ENCODE data around the gene NOS3. TPM values are rescaled to one million over a fixed set of nuclear protein-coding genes. Genes with fewer than 3 reads are reported as not detected.
A peak's percentile ranks its signal among the peaks of the same experiment; 100 is the strongest.

NOS3 gene
- total and polyA plus RNA-seq, 9 of the 15 experiments (the other 6 are each of a cell fraction or from before 2014, with no cell fraction given), result 1.1 to 121 (median 23.6) TPM

GRCh38 chr7:150983893-150984368 lies 6.9 kb upstream of the NOS3 start (continued):
- TF ChIP-seq, protein P1, sequence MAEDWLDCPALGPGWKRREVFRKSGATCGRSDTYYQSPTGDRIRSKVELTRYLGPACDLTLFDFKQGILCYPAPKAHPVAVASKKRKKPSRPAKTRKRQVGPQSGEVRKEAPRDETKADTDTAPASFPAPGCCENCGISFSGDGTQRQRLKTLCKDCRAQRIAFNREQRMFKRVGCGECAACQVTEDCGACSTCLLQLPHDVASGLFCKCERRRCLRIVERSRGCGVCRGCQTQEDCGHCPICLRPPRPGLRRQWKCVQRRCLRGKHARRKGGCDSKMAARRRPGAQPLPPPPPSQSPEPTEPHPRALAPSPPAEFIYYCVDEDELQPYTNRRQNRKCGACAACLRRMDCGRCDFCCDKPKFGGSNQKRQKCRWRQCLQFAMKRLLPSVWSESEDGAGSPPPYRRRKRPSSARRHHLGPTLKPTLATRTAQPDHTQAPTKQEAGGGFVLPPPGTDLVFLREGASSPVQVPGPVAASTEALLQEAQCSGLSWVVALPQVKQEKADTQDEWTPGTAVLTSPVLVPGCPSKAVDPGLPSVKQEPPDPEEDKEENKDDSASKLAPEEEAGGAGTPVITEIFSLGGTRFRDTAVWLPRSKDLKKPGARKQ (CRISPR knock-in tag; IDR thresholded peaks at IDR 0.05), result no peak
- no peak for TF ChIP-seq ZBTB7A (IDR thresholded peaks at IDR 0.05; ENCODE audit: borderline replicate concordance, control insufficient read depth, low read depth, low read length)
- TF ChIP-seq TEAD4 (IDR thresholded peaks at IDR 0.05; ENCODE audit: low read length), result no peak
- TF ChIP-seq TEAD4 (CRISPR knock-in tag; IDR thresholded peaks at IDR 0.05; ENCODE audit: borderline replicate concordance), result no peak
- TF ChIP-seq RAD21 (CRISPR knock-in tag; conservative IDR thresholded peaks at IDR 0.05 in 1 of 2, IDR thresholded peaks at IDR 0.05 in 1 of 2), result no peak
- TF ChIP-seq ZFP36 (IDR thresholded peaks at IDR 0.05; ENCODE audit: low read depth, low read length, partially characterized antibody), result no peak
- TF ChIP-seq EWSR1 (IDR thresholded peaks at IDR 0.05; ENCODE audit: borderline replicate concordance, low read depth, partially characterized antibody), result no peak
- TF ChIP-seq PTRF (tag; IDR thresholded peaks at IDR 0.05), result no peak
- TF ChIP-seq ZNF134 (CRISPR knock-in tag; conservative IDR thresholded peaks at IDR 0.05), result peak; percentile 32; the same call in 1 of the 2 replicates
- TF ChIP-seq, protein P2, sequence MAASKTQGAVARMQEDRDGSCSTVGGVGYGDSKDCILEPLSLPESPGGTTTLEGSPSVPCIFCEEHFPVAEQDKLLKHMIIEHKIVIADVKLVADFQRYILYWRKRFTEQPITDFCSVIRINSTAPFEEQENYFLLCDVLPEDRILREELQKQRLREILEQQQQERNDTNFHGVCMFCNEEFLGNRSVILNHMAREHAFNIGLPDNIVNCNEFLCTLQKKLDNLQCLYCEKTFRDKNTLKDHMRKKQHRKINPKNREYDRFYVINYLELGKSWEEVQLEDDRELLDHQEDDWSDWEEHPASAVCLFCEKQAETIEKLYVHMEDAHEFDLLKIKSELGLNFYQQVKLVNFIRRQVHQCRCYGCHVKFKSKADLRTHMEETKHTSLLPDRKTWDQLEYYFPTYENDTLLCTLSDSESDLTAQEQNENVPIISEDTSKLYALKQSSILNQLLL (CRISPR knock-in tag; IDR thresholded peaks at IDR 0.05; ENCODE audit: borderline replicate concordance), result no peak
- no peak for TF ChIP-seq ZKSCAN3 (CRISPR knock-in tag; IDR thresholded peaks at IDR 0.05)
- TF ChIP-seq, protein P3, sequence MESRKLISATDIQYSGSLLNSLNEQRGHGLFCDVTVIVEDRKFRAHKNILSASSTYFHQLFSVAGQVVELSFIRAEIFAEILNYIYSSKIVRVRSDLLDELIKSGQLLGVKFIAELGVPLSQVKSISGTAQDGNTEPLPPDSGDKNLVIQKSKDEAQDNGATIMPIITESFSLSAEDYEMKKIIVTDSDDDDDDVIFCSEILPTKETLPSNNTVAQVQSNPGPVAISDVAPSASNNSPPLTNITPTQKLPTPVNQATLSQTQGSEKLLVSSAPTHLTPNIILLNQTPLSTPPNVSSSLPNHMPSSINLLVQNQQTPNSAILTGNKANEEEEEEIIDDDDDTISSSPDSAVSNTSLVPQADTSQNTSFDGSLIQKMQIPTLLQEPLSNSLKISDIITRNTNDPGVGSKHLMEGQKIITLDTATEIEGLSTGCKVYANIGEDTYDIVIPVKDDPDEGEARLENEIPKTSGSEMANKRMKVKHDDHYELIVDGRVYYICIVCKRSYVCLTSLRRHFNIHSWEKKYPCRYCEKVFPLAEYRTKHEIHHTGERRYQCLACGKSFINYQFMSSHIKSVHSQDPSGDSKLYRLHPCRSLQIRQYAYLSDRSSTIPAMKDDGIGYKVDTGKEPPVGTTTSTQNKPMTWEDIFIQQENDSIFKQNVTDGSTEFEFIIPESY (CRISPR knock-in tag; IDR thresholded peaks at IDR 0.05), result 0 out of 2 replicates have a peak, but pooled peaks have one; percentile 22
- TF ChIP-seq NCOA6 (IDR thresholded peaks at IDR 0.05), result no peak
- TF ChIP-seq SREBF1 (IDR thresholded peaks at IDR 0.05; ENCODE audit: borderline replicate concordance, low read depth, low read length), result no peak
- TF ChIP-seq NBN (IDR thresholded peaks at IDR 0.05; ENCODE audit: low read depth), result no peak
- TF ChIP-seq, protein P4, sequence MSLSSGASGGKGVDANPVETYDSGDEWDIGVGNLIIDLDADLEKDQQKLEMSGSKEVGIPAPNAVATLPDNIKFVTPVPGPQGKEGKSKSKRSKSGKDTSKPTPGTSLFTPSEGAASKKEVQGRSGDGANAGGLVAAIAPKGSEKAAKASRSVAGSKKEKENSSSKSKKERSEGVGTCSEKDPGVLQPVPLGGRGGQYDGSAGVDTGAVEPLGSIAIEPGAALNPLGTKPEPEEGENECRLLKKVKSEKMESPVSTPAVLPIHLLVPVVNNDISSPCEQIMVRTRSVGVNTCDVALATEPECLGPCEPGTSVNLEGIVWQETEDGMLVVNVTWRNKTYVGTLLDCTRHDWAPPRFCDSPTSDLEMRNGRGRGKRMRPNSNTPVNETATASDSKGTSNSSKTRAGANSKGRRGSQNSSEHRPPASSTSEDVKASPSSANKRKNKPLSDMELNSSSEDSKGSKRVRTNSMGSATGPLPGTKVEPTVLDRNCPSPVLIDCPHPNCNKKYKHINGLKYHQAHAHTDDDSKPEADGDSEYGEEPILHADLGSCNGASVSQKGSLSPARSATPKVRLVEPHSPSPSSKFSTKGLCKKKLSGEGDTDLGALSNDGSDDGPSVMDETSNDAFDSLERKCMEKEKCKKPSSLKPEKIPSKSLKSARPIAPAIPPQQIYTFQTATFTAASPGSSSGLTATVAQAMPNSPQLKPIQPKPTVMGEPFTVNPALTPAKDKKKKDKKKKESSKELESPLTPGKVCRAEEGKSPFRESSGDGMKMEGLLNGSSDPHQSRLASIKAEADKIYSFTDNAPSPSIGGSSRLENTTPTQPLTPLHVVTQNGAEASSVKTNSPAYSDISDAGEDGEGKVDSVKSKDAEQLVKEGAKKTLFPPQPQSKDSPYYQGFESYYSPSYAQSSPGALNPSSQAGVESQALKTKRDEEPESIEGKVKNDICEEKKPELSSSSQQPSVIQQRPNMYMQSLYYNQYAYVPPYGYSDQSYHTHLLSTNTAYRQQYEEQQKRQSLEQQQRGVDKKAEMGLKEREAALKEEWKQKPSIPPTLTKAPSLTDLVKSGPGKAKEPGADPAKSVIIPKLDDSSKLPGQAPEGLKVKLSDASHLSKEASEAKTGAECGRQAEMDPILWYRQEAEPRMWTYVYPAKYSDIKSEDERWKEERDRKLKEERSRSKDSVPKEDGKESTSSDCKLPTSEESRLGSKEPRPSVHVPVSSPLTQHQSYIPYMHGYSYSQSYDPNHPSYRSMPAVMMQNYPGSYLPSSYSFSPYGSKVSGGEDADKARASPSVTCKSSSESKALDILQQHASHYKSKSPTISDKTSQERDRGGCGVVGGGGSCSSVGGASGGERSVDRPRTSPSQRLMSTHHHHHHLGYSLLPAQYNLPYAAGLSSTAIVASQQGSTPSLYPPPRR (CRISPR knock-in tag; IDR thresholded peaks at IDR 0.05; ENCODE audit: borderline replicate concordance), result peak; percentile 65; the same call in 1 of the 2 replicates
- peak; percentile 65 for TF ChIP-seq MAFK (IDR thresholded peaks at IDR 0.05; ENCODE audit: low read length)
- TF ChIP-seq ARHGAP35 (IDR thresholded peaks at IDR 0.05; ENCODE audit: partially characterized antibody), result no peak
- TF ChIP-seq NCOR1 (IDR thresholded peaks at IDR 0.05), result no peak

Data from K562 (cell line).